ENCODE results near the gene DGCR2.

The DGCR2 gene

DNA sequence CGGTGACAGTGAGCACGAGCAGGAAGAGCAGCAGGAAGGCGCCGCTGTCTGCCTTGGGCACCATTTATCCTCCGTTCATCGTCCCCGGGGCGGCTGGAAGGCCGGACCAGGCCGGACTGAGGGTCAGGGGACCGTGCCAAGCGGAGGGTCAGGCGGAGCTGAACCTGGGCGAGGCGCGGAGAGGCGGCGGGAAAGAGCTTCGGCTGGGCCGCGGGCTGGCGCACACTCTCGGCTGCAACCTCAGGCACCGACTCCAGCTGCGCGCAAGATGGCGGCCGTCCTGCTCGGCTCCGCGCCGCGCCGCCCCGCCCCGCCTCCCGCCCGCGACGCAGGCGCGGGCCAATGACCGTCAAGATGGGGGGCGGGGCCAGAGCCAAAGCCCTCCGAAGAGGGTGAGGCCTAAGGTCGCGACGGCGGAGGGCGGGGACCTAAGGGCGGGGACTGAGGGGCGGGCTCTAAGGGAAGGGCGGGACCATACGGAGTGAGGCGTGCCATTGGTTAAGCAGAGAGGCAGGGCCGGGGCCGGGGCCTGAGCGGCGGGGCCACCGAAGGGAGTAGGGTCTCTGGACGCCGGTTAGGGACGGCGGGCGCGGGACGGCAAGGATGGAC lies at the start of gene DGCR2:
Gene DGCR2, minus strand, starts transcription at position 270 of the 609 bp plus-strand sequence. Its CDS starts 206 bp downstream, at position 64.
- TF ChIP-seq, protein P1, sequence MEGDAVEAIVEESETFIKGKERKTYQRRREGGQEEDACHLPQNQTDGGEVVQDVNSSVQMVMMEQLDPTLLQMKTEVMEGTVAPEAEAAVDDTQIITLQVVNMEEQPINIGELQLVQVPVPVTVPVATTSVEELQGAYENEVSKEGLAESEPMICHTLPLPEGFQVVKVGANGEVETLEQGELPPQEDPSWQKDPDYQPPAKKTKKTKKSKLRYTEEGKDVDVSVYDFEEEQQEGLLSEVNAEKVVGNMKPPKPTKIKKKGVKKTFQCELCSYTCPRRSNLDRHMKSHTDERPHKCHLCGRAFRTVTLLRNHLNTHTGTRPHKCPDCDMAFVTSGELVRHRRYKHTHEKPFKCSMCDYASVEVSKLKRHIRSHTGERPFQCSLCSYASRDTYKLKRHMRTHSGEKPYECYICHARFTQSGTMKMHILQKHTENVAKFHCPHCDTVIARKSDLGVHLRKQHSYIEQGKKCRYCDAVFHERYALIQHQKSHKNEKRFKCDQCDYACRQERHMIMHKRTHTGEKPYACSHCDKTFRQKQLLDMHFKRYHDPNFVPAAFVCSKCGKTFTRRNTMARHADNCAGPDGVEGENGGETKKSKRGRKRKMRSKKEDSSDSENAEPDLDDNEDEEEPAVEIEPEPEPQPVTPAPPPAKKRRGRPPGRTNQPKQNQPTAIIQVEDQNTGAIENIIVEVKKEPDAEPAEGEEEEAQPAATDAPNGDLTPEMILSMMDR (IDR thresholded peaks at IDR 0.05; ENCODE audit: low read depth, low read length, missing control alignments): no peak
- peak within 1 kb of the TSS; percentile 95 for H3K4me3 ChIP-seq (ENCODE audit: low read depth, low read length)
- peak; percentile 75 for DNase-seq (ENCODE audit: low read depth)

- TF ChIP-seq, protein P1 (IDR thresholded peaks at IDR 0.05; ENCODE audit: low read depth, low read length, missing control alignments): no peak
- H3K4me3 ChIP-seq (ENCODE audit: low read depth, low read length): no peak overlapping the region
- no peak for DNase-seq (ENCODE audit: low read depth)
Measured at GRCh38 chr22:19169947-19170318, 47.7 kb upstream of the DGCR2 start.

DNA sequence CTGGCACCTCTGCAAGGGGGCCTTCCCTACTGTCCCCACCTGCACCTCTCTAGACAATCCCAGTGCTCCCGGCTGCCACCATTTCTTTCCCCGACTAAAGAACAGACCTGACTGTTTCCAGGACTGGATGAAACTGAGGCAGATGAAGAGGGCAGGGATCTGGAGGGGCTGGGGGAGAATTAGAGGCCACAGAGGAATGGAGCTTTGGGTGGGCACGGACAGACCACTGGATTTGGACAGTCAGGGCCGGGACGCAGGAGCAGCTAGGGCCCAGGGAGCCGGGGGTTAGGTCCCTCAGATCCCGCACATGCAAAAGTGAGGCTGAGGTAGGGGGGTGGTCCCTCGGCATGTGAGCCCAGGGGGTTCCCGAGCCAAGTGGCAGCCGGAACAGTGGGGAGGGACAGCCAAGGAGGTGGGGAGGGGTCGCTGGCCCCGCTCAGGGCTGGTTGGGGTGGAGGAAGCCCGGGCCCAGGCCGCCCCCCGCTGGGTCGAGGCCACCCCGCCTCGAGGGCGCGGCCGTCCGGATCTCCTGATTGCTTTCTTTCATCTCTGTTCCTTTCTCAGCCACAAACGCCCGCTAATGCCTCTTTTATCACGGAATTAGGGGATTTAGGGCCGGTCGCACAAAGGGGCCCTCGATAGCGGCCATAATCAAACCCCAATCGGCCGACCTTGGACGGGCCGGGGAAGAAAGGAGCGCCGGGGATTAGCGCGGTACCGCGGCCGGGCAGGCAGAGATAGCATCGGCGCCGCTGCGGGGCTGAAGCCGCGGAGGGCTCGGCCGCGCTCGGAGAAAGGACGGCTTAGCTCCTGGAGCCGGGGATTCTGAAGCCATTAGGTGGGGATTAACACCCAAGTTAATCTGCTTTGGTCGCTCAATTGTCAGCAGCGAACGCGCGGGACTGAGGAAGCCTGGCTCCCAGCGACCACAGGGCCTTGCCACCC lies 47.1 kb upstream of the DGCR2 start:
- no peak overlapping the region for H3K4me3 ChIP-seq (ENCODE audit: low read depth, low read length)
- TF ChIP-seq, protein P1 (IDR thresholded peaks at IDR 0.05; ENCODE audit: low read depth, low read length, missing control alignments): no peak
- no peak for DNase-seq (ENCODE audit: low read depth)

DNA sequence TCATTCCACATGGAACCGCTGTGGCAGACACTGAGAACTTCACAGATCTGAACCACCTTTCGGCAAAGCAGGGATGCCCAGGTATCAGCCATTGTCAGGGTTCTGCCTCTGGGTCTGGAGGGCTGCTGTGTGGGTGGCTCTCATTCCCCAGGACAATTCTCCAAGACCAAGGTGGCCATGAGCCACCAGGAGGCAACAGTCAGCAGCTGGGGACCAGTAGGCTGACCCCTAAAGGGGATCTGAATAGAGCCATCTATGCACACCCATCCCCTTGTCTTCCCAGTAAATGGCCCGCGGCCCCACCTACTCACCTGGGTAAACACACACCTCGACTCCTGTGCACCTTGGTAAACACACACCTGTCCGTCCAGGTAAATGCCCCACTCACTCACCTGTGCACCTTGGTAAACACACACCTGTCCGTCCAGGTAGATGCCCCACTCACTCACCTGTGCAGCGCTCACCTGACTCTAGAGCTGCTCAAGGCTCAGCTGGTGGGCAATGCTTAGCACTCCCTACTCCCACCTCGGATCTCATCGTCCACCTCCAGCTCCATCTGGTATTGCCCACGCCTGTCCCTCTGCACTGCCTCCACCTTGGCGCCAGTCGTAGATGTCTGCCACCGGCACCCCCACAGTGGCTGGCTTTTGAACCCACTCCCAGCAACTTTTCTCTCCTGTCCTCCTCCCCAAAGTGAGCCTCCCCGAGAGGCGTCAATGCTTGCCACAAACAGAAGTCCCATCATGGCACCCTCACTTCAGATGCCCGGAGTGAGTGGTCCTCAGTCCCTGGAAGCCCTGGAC lies 46.1 kb upstream of the DGCR2 start:
- TF ChIP-seq, protein P1 (IDR thresholded peaks at IDR 0.05; ENCODE audit: low read depth, low read length, missing control alignments): no peak
- no peak for DNase-seq (ENCODE audit: low read depth)
- H3K4me3 ChIP-seq (ENCODE audit: low read depth, low read length): no peak overlapping the region

DNA sequence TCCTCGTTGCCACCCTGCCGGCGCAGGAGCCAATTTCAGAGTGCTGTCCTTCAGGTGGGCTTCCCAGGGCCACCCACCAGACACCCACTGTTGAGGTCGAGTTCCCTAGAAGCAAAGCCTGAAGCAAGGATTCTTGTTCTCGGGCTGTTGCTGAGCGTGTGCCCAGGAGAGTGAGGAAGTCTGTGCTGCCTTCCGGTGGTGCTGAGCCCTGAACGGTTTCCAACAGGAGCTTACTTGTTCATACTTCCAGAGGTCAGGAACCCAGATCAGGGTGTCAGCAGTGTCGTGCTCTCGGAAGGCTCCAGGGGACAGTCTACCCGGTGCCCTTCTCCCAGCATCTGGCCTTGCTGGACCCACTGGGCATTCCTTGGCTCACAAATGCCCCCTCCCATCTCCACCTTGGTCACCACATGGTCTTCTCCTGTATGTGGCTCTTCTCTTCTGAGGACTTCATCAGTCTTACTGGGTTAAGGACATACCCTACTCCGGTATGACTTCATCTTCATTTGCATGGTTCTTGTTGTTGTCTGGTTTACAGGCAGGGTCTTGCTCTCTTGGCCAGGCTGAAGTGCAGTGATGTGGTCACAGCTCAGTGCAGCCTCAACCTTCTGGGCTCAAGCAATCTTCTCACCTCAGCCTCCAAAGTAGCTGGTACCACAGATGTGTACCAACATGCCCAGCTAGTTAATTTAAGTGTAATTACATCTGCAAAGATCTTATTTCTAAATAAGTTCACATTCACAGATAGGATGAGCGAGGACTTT lies 45.1 kb upstream of the DGCR2 start:
- H3K4me3 ChIP-seq (ENCODE audit: low read depth, low read length): no peak overlapping the region
- TF ChIP-seq, protein P1 (IDR thresholded peaks at IDR 0.05; ENCODE audit: low read depth, low read length, missing control alignments): no peak
- DNase-seq (ENCODE audit: low read depth): no peak

- TF ChIP-seq, protein P1 (IDR thresholded peaks at IDR 0.05; ENCODE audit: low read depth, low read length, missing control alignments): no peak
Measured at GRCh38 chr22:19166421-19166820, 44.2 kb upstream of the DGCR2 start.

More at GRCh38 chr22:19166421-19166820, 44.2 kb upstream of the DGCR2 start:
- H3K4me3 ChIP-seq (ENCODE audit: low read depth, low read length): no peak overlapping the region
- no peak for DNase-seq (ENCODE audit: low read depth)

Data from GM12864 (cell line).